22Rv1 (cell line): ENCODE measurements around the gene XPNPEP1.

ENCODE experiments used
- CTCF ChIP-seq: fragments of 450-650 bp; IDR thresholded peaks from 2 replicates; pipeline ENCODE4 v1.5.1; 2017; ENCODE audit warnings: mild to moderate bottlenecking
- ZFX ChIP-seq: fragments of 450-650 bp; IDR thresholded peaks from 2 replicates; pipeline ENCODE4 v1.6.1; 2017; ENCODE audit warnings: antibody characterized with exemption, borderline replicate concordance

GRCh38 chr10:109962247-109962646, 38.9 kb upstream of the XPNPEP1 start:
- TF ChIP-seq CTCF, result no peak
- no peak for TF ChIP-seq ZFX
